Vagina (tissue), 2 donors: ENCODE measurements around the gene LAMTOR5. TPM values are rescaled to one million over a fixed set of nuclear protein-coding genes. Genes with fewer than 3 reads are reported as not detected.
"Not testable (repeated sequence)": the region's sequence is repeated elsewhere in the genome, so short reads cannot be mapped to it uniquely, and the experiment has no call there.

ENCODE experiments used
- DNase-seq, 2 donors: peaks; one replicate each; pipeline ENCODE4 v3.0.0-alpha.2; 2017; ENCODE audit errors: extremely low spot score in 2 of 2
- H3K27ac ChIP-seq: fragments of 200-600 bp; sonication (generic); one replicate; pipeline ENCODE4 v1.5.1; 2019
- H3K27me3 ChIP-seq: fragments of 200-600 bp; sonication (generic); one replicate; pipeline ENCODE4 v1.5.1; 2019
- H3K36me3 ChIP-seq, 2 donors: fragments of 200-600 bp; sonication (generic); one replicate each; pipeline ENCODE4 v1.5.1; 2017 to 2019
- H3K4me1 ChIP-seq: fragments of 200-600 bp; sonication (generic); one replicate; pipeline ENCODE4 v1.5.1; 2019
- H3K4me3 ChIP-seq, 2 donors: fragments of 200-600 bp; sonication (generic); 1 replicate in 1 of 2; 2 replicates in 1 of 2; pipeline ENCODE4 v1.5.1; 2016 to 2019
- H3K9me3 ChIP-seq: fragments of 200-600 bp; sonication (generic); one replicate; pipeline ENCODE4 v1.5.1; 2019
- POLR2A ChIP-seq, 2 donors: fragments of 450-650 bp; IDR thresholded peaks; one replicate each; pipeline ENCODE4 v1.6.1; 2017; ENCODE audit warnings: antibody characterized with exemption in 2 of 2, mild to moderate bottlenecking in 2 of 2, moderate library complexity in 2 of 2
- POLR2AphosphoS5 ChIP-seq, 2 donors: sonication (generic); formaldehyde crosslinking; IDR thresholded peaks; one replicate each; pipeline ENCODE4 v1.9.0; 2017; ENCODE audit warnings: antibody characterized with exemption in 2 of 2, mild to moderate bottlenecking in 2 of 2, low read depth in 1 of 2; ENCODE audit not compliant: insufficient read depth in 1 of 2
- intact Hi-C: fragments of 100-400 bp; cut with DNase I; formaldehyde crosslinking; loops from one replicate; pipeline ENCODE4 v1.15.1; 2023
- total RNA-seq: library from RNA; depleted of rRNA; stranded (reverse); fragments of >200 nt; gene quantifications from one replicate; pipeline ENCODE4 v1.2.3, GENCODE V29; 2016
- TF ChIP-seq, protein P1 (sequence below), 3 experiments: fragments of 450-650 bp in 2 of 3; fragments of 200-600 bp in 1 of 3; sonication (generic) in 1 of 3; IDR thresholded peaks; one replicate each; pipeline ENCODE4 v1.5.1; 2017 to 2019; ENCODE audit warnings: antibody characterized with exemption in 3 of 3, mild to moderate bottlenecking in 2 of 3, moderate library complexity in 2 of 3

LAMTOR5 gene
- total RNA-seq, 1 donor from 2014 or later: 66.5 TPM

DNA sequence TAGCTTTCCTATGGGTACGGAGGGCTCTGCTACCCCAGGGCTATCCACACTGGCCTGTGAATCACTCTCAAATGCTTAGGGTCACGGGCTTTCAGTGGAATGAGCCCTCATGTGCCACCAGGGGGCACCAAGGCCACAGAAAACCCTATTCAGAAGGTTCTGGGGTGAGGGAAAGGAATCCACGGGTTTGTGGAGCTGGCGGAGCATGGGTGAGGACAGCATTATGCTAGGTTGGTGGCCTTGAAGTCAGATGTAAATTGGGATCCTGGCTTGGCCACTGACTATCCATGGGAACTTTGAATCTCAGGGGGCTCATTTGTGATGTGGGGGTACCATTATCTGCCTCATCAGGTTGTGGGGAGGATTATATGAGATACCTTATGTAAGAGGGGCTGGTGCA is 5.1 kb upstream of the LAMTOR5 start:
- no peaks in the 10 kb centered on the region for H3K27me3 ChIP-seq
- intact Hi-C loops: no loop called here
- DNase-seq: no peak
- no peaks in the 10 kb centered on the region for H3K9me3 ChIP-seq
- H3K27ac ChIP-seq: no peak overlapping the region
- TF ChIP-seq POLR2A (IDR thresholded peaks at IDR 0.05): no peak
- TF ChIP-seq, protein P1, sequence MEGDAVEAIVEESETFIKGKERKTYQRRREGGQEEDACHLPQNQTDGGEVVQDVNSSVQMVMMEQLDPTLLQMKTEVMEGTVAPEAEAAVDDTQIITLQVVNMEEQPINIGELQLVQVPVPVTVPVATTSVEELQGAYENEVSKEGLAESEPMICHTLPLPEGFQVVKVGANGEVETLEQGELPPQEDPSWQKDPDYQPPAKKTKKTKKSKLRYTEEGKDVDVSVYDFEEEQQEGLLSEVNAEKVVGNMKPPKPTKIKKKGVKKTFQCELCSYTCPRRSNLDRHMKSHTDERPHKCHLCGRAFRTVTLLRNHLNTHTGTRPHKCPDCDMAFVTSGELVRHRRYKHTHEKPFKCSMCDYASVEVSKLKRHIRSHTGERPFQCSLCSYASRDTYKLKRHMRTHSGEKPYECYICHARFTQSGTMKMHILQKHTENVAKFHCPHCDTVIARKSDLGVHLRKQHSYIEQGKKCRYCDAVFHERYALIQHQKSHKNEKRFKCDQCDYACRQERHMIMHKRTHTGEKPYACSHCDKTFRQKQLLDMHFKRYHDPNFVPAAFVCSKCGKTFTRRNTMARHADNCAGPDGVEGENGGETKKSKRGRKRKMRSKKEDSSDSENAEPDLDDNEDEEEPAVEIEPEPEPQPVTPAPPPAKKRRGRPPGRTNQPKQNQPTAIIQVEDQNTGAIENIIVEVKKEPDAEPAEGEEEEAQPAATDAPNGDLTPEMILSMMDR (IDR thresholded peaks at IDR 0.05): peak; percentile 51 to 84 (median 64)
- no peak overlapping the region for H3K4me3 ChIP-seq
- H3K36me3 ChIP-seq: no peaks in the 10 kb centered on the region
- peaks cover 10% of the 10 kb centered on the region for H3K4me1 ChIP-seq

- intact Hi-C loops: no loop called here
- no peaks in the 10 kb centered on the region for H3K9me3 ChIP-seq
- no peaks in the 10 kb centered on the region for H3K27me3 ChIP-seq
- DNase-seq: no peak
- TF ChIP-seq, protein P1 (IDR thresholded peaks at IDR 0.05): no peak
- no peak overlapping the region for H3K4me3 ChIP-seq
- H3K36me3 ChIP-seq: no peaks in the 10 kb centered on the region
- H3K4me1 ChIP-seq: peaks cover 17% of the 10 kb centered on the region
- H3K27ac ChIP-seq: no peak overlapping the region
Measured at GRCh38 chr1:110411173-110411735, 3.8 kb upstream of the LAMTOR5 start.

- H3K36me3 ChIP-seq: peaks cover 0 to 16% of the 10 kb centered on the region in 2 donors
- DNase-seq: no peak
- no peaks in the 10 kb centered on the region for H3K27me3 ChIP-seq
- no peak overlapping the region for H3K4me3 ChIP-seq
- H3K4me1 ChIP-seq: peaks cover 29% of the 10 kb centered on the region
- TF ChIP-seq POLR2AphosphoS5 (IDR thresholded peaks at IDR 0.05; ENCODE audit: insufficient read depth in 1 of 2, low read depth in 1 of 2) (no peak), POLR2A (IDR thresholded peaks at IDR 0.05) (no peak)
- TF ChIP-seq, protein P1 (IDR thresholded peaks at IDR 0.05): no peak
- H3K27ac ChIP-seq: no peak overlapping the region
- no peaks in the 10 kb centered on the region for H3K9me3 ChIP-seq
- intact Hi-C loops: loop anchor here (5.0 kb wide), 1 partner anchor 67 kb away; no protein-coding TSS in a partner anchor
Measured at GRCh38 chr1:110409316-110409715, 1.8 kb upstream of the LAMTOR5 start.

DNA sequence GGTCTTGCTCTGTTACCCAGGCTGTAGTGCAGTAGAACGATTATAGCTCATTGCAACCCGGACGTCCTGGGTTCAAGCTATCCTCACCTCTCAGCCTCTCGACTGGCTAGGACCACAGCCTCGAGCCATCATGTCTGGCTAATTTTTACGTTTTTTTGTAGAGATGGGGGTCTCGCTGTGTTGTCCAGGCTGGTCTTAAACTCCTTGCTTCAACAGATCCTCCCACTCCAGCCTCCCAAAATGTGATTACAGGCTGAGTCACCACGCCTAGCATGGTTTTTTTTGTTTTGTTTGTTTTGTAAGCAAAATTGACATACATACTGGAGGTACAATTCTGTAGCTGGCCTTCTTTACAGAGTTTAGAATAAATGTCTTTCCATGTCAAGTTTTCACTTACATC is 994 bp upstream of the LAMTOR5 start:
- Histone ChIP-seq H3K4me1 (peaks cover 29% of the 10 kb centered on the region), H3K9me3 (no peaks in the 10 kb centered on the region), H3K27me3 (no peaks in the 10 kb centered on the region), H3K36me3 (peaks cover 0 to 24% of the 10 kb centered on the region in 2 donors), H3K4me3 (peak overlapping the region in 1 of 2 donors; percentile 98), H3K27ac (peak overlapping the region; percentile 99)
- intact Hi-C loops: loop anchor here (5.0 kb wide), 1 partner anchor 66 kb away; no protein-coding TSS in a partner anchor
- DNase-seq: no peak
- TF ChIP-seq POLR2A (IDR thresholded peaks at IDR 0.05) (no peak), POLR2AphosphoS5 (IDR thresholded peaks at IDR 0.05; ENCODE audit: insufficient read depth in 1 of 2, low read depth in 1 of 2) (no peak)
- TF ChIP-seq, protein P1 (IDR thresholded peaks at IDR 0.05): no peak

DNA sequence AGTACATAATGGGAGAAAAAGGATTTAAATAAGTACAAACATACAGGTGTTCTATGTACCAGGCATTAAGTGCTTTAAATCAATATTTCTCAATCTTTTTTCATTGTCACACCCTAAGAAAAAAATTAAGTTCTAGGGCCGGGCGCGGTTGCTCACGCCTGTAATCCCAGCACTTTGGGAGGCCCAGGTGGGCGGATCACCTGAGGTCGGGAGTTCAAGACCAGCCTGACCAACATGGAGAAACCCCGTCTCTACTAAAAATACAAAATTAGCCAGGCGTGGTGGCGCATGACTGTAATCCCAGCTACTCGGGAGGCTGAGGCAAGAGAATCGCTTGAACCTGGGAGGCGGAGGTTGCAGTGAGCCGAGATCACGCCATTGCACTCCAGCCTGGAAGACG is 1.1 kb downstream of the LAMTOR5 start:
- intact Hi-C loops: loop anchor here (5.0 kb wide), 1 partner anchor 64 kb away; no protein-coding TSS in a partner anchor
- H3K4me1 ChIP-seq: peaks cover 29% of the 10 kb centered on the region
- not testable (repeated sequence) for H3K27me3 ChIP-seq, H3K9me3 ChIP-seq, DNase-seq
- H3K4me3 ChIP-seq: peak overlapping the region; percentile 88 to 98
- peak overlapping the region; percentile 99 for H3K27ac ChIP-seq
- H3K36me3 ChIP-seq: peaks cover 0 to 45% of the 10 kb centered on the region in 2 donors
